Karpas-422 (cell line): Measurements from ENCODE around the gene PBRM1. TPM values are rescaled to one million over a fixed set of nuclear protein-coding genes. Genes with fewer than 3 reads are reported as not detected.
A peak's percentile ranks its signal among the peaks of the same experiment; 100 is the strongest.
"Not testable (repeated sequence)": the region's sequence is repeated elsewhere in the genome, so short reads cannot be mapped to it uniquely, and the experiment has no call there.

ENCODE experiments used
- DNase-seq: peaks from one replicate; pipeline ENCODE4 v3.0.0-alpha.2; 2015
- H2AFZ ChIP-seq: fragments of 200-600 bp; sonication (generic); 2 replicates; pipeline ENCODE4 v1.6.1; 2014; ENCODE audit warnings: antibody characterized with exemption, low read length, mixed read lengths
- H3K27ac ChIP-seq: fragments of 200-600 bp; sonication (generic); 2 replicates; pipeline ENCODE4 v1.5.1; 2014; ENCODE audit warnings: mild to moderate bottlenecking, low read length, moderate library complexity
- H3K27me3 ChIP-seq: fragments of 200-600 bp; sonication (generic); 2 replicates; pipeline ENCODE4 v1.6.1; 2014; ENCODE audit warnings: low read length, mixed read lengths
- H3K36me3 ChIP-seq: fragments of 200-600 bp; sonication (generic); 2 replicates; pipeline ENCODE4 v1.6.1; 2014; ENCODE audit warnings: low read length, mixed read lengths; ENCODE audit not compliant: insufficient read depth
- H3K4me1 ChIP-seq: fragments of 200-600 bp; sonication (generic); 2 replicates; pipeline ENCODE4 v1.6.1; 2014; ENCODE audit warnings: mild to moderate bottlenecking, low read length, mixed read lengths
- H3K4me2 ChIP-seq: fragments of 200-600 bp; sonication (generic); 2 replicates; pipeline ENCODE4 v1.6.1; 2014; ENCODE audit warnings: low read length, low read depth, mild to moderate bottlenecking; ENCODE audit not compliant: poor library complexity, severe bottlenecking
- H3K4me3 ChIP-seq: fragments of 200-600 bp; sonication (generic); 2 replicates; pipeline ENCODE4 v1.5.1; 2014; ENCODE audit warnings: mild to moderate bottlenecking, antibody characterized with exemption, low read length, mixed read lengths
- H3K79me2 ChIP-seq: fragments of 200-600 bp; sonication (generic); 2 replicates; pipeline ENCODE4 v1.6.1; 2014; ENCODE audit warnings: mild to moderate bottlenecking, low read length, mixed read lengths
- H3K9ac ChIP-seq: fragments of 200-600 bp; sonication (generic); 2 replicates; pipeline ENCODE4 v1.6.0; 2014; ENCODE audit warnings: low read length
- H3K9me2 ChIP-seq: fragments of 200-600 bp; sonication (generic), shearing (Covaris generic); replicated peaks from 2 replicates; pipeline ENCODE4 v1.6.0; 2014; ENCODE audit warnings: mild to moderate bottlenecking, low read length, moderate library complexity; ENCODE audit not compliant: insufficient read depth
- H3K9me3 ChIP-seq: fragments of 300-700, 200-600 bp; sonication (generic); 2 replicates; pipeline ENCODE4 v1.6.1; 2014; ENCODE audit warnings: low read length, mixed read lengths
- H4K20me1 ChIP-seq: fragments of 200-600 bp; sonication (generic); 2 replicates; pipeline ENCODE4 v1.6.1; 2014; ENCODE audit warnings: mild to moderate bottlenecking, antibody characterized with exemption, low read length, low read depth; ENCODE audit not compliant: insufficient read depth
- total RNA-seq: library from RNA; depleted of rRNA; stranded (reverse); fragments of >200 nt; shearing (Covaris generic); gene quantifications from 2 replicates; pipeline ENCODE4 v1.2.3, GENCODE V29; 2014; ENCODE audit warnings: low replicate concordance

The PBRM1 gene
- total RNA-seq, 1 experiment from 2014 or later, result 53.3 TPM

DNA sequence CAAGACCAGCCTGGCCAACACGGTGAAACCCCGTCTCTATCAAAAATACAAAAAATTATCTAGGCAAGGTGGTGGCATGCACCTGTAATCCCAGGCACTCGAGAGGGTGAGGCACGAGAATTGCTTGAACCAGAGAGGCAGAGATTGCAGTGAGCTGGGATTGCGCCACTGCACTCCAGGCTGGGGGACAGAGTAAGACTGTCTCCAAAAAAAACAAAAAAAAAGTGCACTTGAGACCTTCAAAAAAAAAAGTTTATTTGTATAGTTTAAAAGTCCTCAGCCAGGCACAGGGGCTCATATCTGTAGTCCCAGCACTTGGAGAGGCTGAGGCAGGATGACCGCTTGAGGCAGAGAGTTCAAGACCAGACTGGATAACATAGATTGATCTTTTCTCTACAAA, 2.1 kb downstream of the PBRM1 start:
- Histone ChIP-seq H3K27ac (no peak overlapping the region), H2AFZ (no peak overlapping the region), H3K9ac (0 out of 2 replicates have a peak overlapping the region, but pooled peaks have one; percentile 84), H3K79me2 (peaks cover 94% of the 10 kb centered on the region), H3K36me3 (peaks cover 41% of the 10 kb centered on the region), H3K9me3 (no peaks in the 10 kb centered on the region), H3K27me3 (no peaks in the 10 kb centered on the region), H3K4me2 (peak overlapping the region; percentile 91), H4K20me1 (no peaks in the 10 kb centered on the region), H3K4me3 (no peak overlapping the region), H3K4me1 (peaks cover 42% of the 10 kb centered on the region), H3K9me2 (no peaks in the 10 kb centered on the region)
- no peak for DNase-seq

DNA sequence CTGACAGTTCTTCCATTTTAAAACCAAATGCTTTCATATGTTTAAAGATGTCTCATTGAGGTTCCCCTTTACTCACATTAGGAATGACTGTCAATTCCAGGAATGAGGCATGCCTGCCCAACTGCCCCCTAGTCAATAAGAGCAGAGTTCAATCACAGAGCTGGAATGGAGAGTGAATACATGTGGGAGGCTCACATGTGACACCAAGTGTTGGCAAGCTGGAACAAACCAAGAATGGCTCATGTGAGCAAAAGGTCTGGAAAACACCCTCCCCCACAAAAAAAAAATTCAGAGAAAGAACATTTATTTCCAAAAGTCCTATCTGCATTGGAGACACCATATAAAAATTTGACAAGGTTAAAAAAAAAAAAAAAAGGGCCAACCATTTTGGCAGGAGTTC, 3.7 kb downstream of the PBRM1 start:
- H3K9ac ChIP-seq, result no peak overlapping the region

DNA sequence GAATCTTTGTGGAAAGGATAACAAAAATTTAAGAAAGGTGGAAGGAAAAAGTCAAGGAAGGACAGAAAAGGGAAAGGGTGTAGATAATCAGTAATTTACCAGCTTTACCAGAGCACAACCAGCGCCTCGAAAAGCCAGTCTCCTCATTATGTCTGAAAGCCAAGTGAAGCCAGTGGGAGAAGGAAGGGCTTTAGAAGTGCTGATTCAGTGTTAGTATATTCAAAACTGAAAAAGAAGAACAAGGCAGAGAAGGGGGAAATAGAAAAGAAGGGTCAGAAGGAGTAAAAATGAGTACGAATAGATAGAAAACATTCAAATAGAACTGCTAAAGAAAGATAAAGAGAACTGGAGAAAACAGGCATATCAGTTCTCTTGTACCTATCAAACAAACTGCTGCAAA, 4.1 kb downstream of the PBRM1 start:
- Histone ChIP-seq H4K20me1 (no peaks in the 10 kb centered on the region), H3K27ac (no peak overlapping the region), H3K79me2 (peaks cover 84% of the 10 kb centered on the region), H2AFZ (no peak overlapping the region), H3K9me2 (no peaks in the 10 kb centered on the region), H3K36me3 (peaks cover 31% of the 10 kb centered on the region), H3K27me3 (no peaks in the 10 kb centered on the region), H3K9ac (no peak overlapping the region), H3K4me3 (no peak overlapping the region), H3K4me2 (no peak overlapping the region), H3K9me3 (no peaks in the 10 kb centered on the region), H3K4me1 (peaks cover 23% of the 10 kb centered on the region)
- no peak for DNase-seq

More for the DNA sequence above, 3.7 kb downstream of the PBRM1 start:
- peaks cover 35% of the 10 kb centered on the region for H3K36me3 ChIP-seq
- H3K9me2 ChIP-seq, result no peaks in the 10 kb centered on the region
- no peak overlapping the region for H3K27ac ChIP-seq
- no peaks in the 10 kb centered on the region for H4K20me1 ChIP-seq
- H3K4me2 ChIP-seq, result no peak overlapping the region
- peaks cover 26% of the 10 kb centered on the region for H3K4me1 ChIP-seq
- no peaks in the 10 kb centered on the region for H3K9me3 ChIP-seq
- no peak overlapping the region for H2AFZ ChIP-seq
- H3K4me3 ChIP-seq, result no peak overlapping the region
- peaks cover 85% of the 10 kb centered on the region for H3K79me2 ChIP-seq
- DNase-seq, result no peak
- no peaks in the 10 kb centered on the region for H3K27me3 ChIP-seq

DNA sequence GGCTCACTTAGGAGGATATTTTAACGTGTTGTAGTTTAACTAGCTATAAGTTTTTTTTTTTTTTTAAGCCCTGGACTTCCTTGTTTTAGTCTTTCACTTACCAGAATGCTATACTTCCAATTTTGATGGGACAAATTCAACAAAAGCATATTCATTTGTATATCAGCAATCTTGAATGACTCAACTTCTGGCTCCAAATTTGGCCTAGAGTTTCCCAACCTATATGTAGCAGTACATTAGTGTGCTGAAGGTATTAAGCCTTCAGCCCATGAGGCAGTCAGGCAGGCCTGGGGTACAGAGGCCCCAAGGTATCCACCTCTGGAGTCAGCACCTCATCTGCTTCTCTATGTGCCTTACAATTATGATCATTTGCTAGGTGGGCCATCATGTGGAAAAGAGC, 5.9 kb downstream of the PBRM1 start:
- H3K9ac ChIP-seq, result no peak overlapping the region
- peaks cover 33% of the 10 kb centered on the region; the same call in 1 of the 2 replicates for H3K36me3 ChIP-seq
- H3K4me1 ChIP-seq, result peaks cover 22% of the 10 kb centered on the region
- no peaks in the 10 kb centered on the region for H3K9me3 ChIP-seq
- no peak for DNase-seq
- H3K4me3 ChIP-seq, result no peak overlapping the region
- no peaks in the 10 kb centered on the region for H3K27me3 ChIP-seq
- H3K27ac ChIP-seq, result no peak overlapping the region
- no peak overlapping the region for H2AFZ ChIP-seq
- no peaks in the 10 kb centered on the region for H4K20me1 ChIP-seq
- peaks cover 79% of the 10 kb centered on the region for H3K79me2 ChIP-seq
- H3K4me2 ChIP-seq, result no peak overlapping the region
- H3K9me2 ChIP-seq, result no peaks in the 10 kb centered on the region

DNA sequence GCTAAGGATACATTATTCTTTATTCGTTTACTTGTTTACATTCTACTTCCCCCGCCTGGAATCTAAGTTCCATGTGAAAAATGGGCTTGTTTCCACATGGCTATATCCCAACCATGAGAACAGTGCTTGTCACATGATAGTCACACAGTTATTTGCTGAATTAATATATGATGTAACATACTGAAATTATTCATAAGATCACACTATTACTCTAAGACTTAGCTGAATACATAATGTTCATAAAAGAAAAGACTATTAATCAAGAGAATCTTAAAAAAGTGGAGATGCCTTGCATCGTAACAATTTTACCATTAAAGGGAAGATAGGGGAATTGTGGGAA, 6.5 kb downstream of the PBRM1 start:
- Histone ChIP-seq H3K27ac (no peak overlapping the region), H4K20me1 (no peaks in the 10 kb centered on the region), H3K27me3 (no peaks in the 10 kb centered on the region), H2AFZ (no peak overlapping the region), H3K4me1 (peaks cover 16% of the 10 kb centered on the region), H3K79me2 (peaks cover 74% of the 10 kb centered on the region), H3K9me2 (no peaks in the 10 kb centered on the region), H3K9ac (no peak overlapping the region), H3K9me3 (no peaks in the 10 kb centered on the region), H3K4me2 (no peak overlapping the region), H3K4me3 (no peak overlapping the region), H3K36me3 (peaks cover 34% of the 10 kb centered on the region; the same call in 1 of the 2 replicates)
- DNase-seq, result no peak

DNA sequence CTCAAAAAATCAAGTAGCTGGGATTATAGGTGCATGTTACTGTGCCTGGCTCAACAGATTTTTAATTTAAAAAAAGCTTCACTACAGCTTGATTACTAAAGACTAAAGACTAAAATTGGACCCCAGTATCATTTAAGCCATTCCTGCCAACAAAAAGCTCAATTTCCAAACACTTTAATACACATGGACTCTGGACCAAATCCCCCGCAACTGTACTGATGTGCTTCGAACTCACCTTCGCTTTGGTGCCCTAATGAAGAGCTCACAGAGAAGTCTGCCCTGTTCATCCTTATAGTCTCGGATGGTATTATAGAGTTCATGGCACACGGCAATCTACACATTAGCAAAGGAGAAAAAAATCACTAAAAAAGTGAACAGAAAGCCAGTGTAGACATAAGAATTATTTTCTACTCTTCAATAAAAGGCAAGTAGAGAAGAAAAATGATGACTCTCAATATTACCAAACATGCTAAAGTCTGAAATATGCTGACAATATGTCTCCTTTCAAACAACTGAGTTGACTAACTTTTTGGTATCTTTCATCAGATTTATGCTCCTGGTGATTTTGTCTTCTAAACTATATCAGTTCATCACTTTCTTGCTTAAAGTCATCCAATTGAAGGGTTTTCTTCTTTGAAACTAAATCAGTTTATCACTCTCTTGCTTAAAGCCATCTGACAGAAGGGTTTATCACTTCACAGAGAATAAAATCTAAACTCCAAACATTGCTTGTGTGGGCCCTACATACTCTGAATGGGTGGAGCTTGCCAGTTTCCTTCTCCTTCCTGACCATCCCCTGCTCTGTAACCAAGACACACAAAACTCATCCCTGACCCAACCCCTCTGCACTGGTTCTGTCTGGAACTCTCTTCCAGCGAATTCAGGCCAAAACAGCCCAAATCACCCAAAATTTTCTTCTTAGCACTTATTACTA, 7.2 kb downstream of the PBRM1 start:
- Histone ChIP-seq H3K27me3 (no peaks in the 10 kb centered on the region), H3K9me2 (no peaks in the 10 kb centered on the region), H2AFZ (no peak overlapping the region), H3K9me3 (no peaks in the 10 kb centered on the region), H3K79me2 (peaks cover 68% of the 10 kb centered on the region), H3K4me3 (no peak overlapping the region), H3K4me1 (peaks cover 9% of the 10 kb centered on the region), H3K4me2 (no peak overlapping the region), H3K36me3 (peaks cover 34% of the 10 kb centered on the region; the same call in 1 of the 2 replicates), H3K27ac (no peak overlapping the region), H4K20me1 (no peaks in the 10 kb centered on the region), H3K9ac (no peak overlapping the region)
- no peak for DNase-seq

DNA sequence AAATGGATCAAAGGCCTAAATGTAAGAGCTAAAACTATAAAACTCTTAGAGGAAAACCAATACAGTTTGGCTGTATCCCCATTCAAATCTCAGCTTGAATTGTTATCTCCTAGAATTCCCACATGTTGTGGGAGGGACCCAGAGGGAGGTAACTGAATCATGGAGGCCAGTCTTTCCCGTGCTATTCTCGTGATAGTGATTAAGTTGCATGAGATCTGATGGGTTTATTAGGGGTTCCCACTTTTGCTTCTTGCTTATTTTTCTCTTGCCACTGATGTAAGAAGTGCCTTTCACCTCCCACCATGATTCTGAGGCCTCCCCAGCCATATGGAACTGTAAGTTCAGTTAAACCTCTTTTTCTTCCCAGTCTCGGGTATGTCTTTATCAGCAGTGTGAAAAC, 9.5 kb downstream of the PBRM1 start:
- not testable (repeated sequence) for H3K27me3 ChIP-seq, H3K4me2 ChIP-seq, H3K9me2 ChIP-seq, H4K20me1 ChIP-seq, H2AFZ ChIP-seq, H3K27ac ChIP-seq, DNase-seq, H3K4me1 ChIP-seq, H3K9ac ChIP-seq, H3K9me3 ChIP-seq, H3K4me3 ChIP-seq
- Histone ChIP-seq H3K36me3 (peaks cover 39% of the 10 kb centered on the region), H3K79me2 (peaks cover 56% of the 10 kb centered on the region)

DNA sequence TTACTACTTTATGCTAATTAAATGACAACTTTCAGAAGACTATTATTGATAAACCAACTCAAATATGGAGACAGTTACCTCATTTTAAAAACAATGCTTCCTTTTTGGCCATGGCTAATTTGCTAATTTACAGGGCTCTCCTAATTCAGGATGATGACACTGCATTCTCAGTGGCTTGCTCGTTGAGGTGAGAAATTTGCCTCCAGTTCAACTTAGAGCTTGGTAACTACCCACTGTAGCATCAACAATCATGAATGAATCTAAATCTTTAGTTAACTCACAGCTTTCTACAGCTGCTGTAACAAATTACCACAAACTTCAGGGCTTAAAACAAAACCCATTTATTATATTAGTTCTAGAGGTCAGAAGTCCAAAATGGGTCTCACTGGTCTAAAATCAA, 14.0 kb downstream of the PBRM1 start:
- H3K9me2 ChIP-seq, result no peaks in the 10 kb centered on the region
- H2AFZ ChIP-seq, result no peak overlapping the region
- no peaks in the 10 kb centered on the region for H3K27me3 ChIP-seq
- peaks cover 46% of the 10 kb centered on the region for H3K79me2 ChIP-seq
- H3K4me2 ChIP-seq, result no peak overlapping the region
- no peaks in the 10 kb centered on the region for H4K20me1 ChIP-seq
- H3K27ac ChIP-seq, result no peak overlapping the region
- no peak overlapping the region for H3K9ac ChIP-seq
- H3K4me1 ChIP-seq, result no peaks in the 10 kb centered on the region
- DNase-seq, result no peak
- no peak overlapping the region for H3K4me3 ChIP-seq
- peaks cover 22% of the 10 kb centered on the region for H3K36me3 ChIP-seq
- no peaks in the 10 kb centered on the region for H3K9me3 ChIP-seq
